Ovary (tissue), 3 donors: Measurements from ENCODE around the gene EMSY.

ENCODE experiments used
- EP300 ChIP-seq: sonication (generic); formaldehyde crosslinking; IDR thresholded peaks from one replicate; pipeline ENCODE4 v1.6.1; 2017; ENCODE audit warnings: antibody characterized with exemption
- POLR2A ChIP-seq: fragments of 450-650 bp; IDR thresholded peaks from one replicate; pipeline ENCODE4 v1.6.1; 2017; ENCODE audit warnings: antibody characterized with exemption, mild to moderate bottlenecking, moderate library complexity
- TF ChIP-seq, protein P1 (sequence below), 3 donors: fragments of 450-650 bp in 2 of 3; fragments of 200-600 bp in 1 of 3; IDR thresholded peaks; one replicate each; pipeline versions ENCODE4 v1.5.1 to v1.8.0; 2016 to 2022; ENCODE audit warnings: antibody characterized with exemption in 3 of 3, mild to moderate bottlenecking in 1 of 3
- donor health status: DM: no; HTN: no; CAD: no.

DNA sequence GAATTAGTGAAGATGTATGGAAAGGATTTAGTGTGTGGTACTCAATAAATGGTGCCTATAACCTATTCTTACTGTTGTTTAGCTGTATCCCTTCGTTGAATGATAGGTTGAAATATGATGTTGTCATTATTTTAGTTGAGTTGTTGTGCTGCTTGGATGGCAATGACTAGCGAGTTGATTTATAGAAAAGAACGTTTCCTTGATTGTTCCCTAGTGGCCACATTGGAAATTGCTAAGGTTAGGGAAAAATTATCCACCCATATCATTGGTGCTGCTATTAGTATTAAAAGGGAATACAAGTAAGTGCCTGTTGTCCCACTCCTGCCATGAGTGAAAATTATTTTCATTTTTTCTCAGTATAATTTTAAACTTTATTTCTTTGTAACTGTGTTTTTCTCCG, 14.5 kb downstream of the EMSY start:
- TF ChIP-seq, protein P1, sequence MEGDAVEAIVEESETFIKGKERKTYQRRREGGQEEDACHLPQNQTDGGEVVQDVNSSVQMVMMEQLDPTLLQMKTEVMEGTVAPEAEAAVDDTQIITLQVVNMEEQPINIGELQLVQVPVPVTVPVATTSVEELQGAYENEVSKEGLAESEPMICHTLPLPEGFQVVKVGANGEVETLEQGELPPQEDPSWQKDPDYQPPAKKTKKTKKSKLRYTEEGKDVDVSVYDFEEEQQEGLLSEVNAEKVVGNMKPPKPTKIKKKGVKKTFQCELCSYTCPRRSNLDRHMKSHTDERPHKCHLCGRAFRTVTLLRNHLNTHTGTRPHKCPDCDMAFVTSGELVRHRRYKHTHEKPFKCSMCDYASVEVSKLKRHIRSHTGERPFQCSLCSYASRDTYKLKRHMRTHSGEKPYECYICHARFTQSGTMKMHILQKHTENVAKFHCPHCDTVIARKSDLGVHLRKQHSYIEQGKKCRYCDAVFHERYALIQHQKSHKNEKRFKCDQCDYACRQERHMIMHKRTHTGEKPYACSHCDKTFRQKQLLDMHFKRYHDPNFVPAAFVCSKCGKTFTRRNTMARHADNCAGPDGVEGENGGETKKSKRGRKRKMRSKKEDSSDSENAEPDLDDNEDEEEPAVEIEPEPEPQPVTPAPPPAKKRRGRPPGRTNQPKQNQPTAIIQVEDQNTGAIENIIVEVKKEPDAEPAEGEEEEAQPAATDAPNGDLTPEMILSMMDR (IDR thresholded peaks at IDR 0.05), result no peak
- TF ChIP-seq EP300 (no peak), POLR2A (no peak)
